HG02623 (cell line): ENCODE measurements around the gene MLF2.
"Not testable (repeated sequence)": the region's sequence is repeated elsewhere in the genome, so short reads cannot be mapped to it uniquely, and the experiment has no call there.

Source experiments
- ATAC-seq: cut with Tn5 transposase; IDR thresholded peaks from one replicate; pipeline ENCODE4 v1.9.1; 2021; ENCODE audit warnings: moderate library complexity; ENCODE audit not compliant: unreplicated experiment

The MLF2 gene

DNA sequence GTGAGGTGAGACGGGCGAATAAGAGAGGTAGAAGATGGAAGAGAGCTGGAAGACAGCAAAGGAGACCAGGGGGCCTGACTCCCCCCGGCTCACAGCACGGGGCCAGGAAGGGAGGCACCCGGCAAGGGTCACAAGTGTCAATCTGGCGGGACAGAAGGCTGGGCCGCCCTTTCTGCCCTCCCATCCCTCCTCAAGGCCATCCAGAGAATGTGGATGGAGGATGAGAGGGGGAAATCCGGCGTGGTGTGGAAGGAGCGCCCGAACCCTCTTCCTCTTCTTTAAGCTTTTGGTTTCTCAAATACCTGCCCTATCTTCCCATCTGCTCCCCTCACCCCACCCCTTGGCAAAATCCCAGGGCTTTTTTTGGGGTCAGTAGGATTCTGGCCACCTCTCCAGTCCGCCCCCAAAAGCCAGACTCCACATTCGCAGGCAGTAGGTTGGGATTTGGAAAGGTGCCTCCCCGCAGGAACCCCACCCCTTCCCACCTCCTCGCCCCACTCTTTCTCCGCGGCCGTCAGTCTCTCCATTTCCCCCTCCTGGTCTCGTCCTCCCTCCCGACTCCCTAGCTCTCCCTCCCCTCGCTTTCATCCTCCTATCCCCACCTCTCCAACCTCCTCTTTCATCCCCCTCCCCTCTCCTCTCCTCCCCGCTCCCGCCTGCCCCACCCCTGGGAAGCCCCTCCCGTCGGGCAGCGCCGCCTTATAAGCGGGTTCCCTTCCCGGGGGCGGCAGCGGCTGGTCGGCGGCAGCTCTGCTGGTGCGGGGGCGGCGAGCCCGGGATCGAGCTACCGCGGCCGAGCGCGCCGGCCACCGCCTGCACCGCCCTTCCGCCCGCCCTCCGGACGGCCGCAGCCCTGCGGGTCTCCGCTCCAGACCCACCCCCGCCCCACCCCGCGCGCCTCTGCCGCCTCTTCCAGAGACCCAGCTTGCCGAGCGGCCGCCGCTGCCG is 13.0 kb upstream of the MLF2 start, which contains the start of gene PTMS:
Gene PTMS, plus strand, starts transcription at position 730 of the 948 bp plus-strand sequence. CDS start 343 bp downstream, outside the sequence.
- peak; percentile 16 for ATAC-seq

DNA sequence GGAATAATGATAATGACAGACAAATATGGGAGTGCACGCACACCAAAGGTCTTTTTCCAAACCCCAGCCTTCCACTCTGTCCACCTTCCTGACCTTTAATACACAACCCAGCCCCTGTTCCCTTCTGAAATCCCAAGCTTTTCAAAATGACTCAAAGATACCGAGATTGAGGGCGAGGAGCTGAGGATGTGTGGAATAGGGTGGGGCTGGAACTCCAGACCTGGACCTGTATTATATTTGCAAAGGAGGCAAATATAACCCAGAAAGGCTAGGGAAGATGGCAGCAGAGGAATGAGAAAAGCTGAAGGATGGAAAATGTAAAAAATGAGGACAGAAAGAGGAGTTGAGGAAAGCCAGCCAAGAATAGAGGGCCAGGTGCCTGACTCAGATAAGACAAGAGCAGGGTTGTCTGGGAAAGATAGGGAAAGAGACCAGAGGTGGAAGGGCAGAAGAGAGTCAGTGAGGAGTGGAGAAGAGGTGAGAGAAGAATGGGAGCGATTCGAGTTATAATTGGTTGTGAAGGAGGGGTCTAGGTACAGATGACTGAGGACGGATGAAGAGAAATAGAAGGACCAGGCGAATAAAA is 12.2 kb upstream of the MLF2 start:
- no peak for ATAC-seq

DNA sequence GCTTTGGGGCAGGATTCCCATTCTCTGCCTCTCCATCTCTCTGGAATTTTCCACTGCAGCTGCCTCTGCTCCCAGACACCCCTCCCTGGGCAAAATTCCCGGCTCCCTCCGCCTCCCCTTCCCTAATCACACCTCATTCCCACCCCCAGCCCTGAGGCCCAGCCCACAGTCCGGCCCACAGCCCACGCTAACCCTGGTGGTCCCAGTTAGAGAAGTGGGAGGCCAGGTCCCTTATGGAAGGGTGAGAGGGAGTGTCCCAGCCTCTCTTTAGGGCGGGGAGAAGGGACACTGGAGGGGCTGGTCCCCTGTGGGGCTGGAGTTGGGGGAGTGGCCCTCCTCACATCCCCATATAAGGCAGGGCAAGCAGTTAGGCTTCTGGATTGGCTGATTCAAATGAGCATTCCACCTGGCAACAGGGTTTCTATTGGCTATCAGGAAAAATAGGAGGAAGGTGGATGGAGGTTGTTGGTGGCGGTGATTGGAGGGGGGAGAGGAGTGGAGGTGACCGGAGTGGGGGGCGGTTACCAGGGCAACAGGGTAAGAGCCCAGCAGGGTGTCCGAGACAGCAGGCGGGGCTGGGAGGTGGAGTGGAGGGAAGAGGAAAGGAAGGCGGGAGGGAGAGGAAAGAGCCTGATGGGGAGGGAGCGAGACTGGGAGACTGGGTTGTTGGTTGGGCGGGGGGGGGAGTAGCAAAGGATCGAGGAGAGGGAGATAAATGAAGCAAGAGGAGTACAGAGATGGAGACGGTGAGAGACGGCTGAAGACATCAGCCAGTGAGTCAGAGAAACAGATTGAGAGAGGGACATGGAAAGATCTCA is 11.3 kb upstream of the MLF2 start:
- ATAC-seq = peak; percentile 77

DNA sequence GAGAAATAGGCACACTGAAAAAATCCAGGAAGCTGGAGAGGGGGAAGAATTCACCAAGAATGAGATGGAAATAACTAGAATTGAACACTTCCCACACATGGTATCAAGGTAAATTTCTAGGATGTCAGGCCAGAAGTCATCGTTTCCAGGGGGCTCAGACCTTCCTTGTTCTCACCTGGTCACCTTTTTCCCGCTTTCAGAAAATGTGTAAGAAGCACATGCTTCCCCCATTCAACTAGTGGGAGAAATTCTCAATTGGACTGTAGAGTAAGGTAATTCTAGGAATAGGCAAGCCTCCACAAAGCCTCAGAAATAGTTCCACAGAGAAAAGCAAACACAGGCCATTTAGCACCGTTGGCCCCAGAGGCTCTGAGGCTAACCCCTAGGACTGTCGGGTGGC is 10.4 kb upstream of the MLF2 start:
- ATAC-seq = no peak

DNA sequence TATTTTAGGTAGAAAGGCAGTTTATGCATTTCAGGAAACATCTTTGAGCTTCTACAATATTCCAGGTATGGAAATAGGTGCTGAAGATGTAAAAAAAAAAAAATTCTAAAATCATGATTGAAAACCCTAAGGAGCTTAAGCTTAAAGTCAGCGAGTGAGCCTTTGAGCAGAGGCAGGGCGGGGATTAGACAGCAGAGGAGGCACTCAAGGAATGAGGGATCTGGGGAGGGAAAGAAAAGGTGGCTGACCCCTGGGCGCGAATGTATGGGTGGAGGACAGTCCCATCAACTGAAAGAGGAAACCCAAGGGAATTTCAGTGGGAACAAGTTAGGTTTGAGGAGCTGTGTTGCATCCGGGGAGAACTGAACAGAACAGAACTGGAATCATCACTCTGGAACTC is 6.8 kb upstream of the MLF2 start:
- ATAC-seq = no peak

DNA sequence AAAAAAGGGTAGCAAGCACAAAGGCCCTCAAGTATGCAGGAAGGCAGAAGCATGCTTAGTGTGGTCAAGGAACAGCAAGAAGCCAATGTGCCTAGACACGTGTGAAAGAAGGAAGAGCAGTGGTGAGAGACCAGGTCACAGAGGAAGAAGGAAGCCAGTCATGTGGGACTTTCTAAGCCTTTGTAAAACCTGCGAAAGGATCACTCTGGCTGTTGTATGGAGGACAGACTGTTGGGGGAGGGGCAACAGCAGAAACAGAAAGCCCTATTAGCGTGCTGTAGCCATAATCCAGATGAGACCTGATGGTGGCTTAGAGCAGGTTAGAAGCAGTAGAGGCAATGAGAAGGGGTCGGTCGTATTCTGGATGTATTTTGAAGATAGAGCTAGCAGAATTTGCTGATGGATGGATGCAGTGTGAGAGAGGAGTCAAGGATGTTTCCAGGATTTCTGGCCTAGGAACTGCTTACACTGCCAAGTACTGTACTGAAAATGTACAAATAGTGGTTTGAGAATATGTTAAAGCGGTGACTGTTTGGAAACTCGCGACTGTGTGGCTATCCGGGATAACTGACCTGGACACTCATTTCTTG is 5.7 kb upstream of the MLF2 start:
- ATAC-seq = no peak

DNA sequence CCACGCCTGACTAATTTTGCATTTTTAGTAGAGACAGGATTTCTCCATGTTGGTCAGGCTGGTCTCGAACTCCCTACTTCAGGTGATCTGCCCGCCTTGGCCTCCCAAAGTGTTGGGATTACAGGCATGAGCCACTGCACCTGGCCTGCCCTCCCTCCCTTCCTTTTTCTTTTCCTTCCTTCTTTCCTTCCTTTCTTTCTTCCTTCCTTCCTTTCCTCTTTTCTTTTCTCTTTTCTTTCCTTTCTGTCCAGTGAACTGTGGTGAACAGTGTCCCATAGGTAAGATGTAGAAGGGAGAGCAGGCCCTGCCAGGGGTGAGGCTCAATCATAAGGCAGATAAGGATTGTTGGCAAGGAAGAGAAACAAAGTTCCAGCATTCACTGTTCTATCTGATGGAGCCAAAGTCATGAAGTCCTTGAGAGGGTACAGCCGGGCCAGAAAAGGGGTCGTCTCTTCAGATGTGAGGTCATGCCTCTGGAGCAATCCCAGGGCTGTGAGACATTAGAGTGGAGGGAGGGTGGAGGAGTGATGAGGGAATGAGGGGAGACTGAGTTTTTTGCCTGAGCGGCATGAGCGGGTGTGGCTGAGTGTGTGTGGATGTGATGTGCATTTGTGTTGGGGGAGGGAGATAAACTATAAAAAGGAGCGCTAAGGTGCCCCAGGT is 4.2 kb upstream of the MLF2 start:
- ATAC-seq = no peak

DNA sequence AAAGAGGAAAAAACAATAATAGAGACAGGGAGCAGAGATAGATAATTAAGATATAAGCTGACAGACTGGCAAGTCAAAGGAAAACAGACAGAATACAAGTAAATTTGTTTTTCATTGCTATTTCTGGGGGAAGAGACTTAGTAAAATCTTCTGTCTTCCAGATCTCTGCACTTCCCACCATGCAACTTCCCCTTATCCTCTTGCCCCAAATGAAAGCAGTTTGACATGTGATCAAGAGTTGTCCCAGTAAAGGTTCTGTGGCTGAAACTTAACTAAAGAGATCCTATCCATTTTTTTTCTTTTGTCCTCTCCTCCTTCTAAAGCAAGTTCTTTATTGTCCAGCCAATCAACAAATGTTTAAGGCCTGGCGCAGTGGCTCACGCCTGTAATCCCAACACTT is 1.5 kb upstream of the MLF2 start:
- no peak for ATAC-seq

DNA sequence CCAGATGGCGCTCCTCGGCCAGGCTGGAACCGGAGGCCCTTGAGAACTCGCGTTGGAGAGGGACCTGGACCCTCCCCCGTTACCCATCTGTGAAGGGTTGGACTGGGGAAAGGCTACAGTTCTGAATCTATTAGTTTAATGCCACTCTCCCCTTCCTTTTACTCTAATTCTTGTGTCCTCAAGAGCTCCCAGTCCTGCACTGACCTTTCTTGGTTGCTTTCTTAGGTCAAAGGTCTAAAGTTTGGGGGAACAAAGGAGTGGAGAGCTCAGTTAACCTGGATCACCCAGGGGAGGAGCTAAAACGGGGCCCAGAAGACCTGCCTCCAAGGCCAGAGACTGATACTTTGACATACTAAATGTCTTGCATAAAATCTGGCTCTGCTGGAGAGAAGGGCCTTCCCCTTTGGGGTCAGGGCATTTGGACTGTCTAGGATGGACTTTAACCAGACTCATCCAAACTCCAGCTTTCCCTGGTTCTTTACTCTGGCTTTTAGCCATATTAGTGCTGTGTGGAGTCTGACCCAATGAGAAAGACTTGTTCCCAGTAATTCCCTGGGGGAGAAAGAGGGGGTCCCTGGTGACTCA is 923 bp upstream of the MLF2 start:
- no peak for ATAC-seq

DNA sequence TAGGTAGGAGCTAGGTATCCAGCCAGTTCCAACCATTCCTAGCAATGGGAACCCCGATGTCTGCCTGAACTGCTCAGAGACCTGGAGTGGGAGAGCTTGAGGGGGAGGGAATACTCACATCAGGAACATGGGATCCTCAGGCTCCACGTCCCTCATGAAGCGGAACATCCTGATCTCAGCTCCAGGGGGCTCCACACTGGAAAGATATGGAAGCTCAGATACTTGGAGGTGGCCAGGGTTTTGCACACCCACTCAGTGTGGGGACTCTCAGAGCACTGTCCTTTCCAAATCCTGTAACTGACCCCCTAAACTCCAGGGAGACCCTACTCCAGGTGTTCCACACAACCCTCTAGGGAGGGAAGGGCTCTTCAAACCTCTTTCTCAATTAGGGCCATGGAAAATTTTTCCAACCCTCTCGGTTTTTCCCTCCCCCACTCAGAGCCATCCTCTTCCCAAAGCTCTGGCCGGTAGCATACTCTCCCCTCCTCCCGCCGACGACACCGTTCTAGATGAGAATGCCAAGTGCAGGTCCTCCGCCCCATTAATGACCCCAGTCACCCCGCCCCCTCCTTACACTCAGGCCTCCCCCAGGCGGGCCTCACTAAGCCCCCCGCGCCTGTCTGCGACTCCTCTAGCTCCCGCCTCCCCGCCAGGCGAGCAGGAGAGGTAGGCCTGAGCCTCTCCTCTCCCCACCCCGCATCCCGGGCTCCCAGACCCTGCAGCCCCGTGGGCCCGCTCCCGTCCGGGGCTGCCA is 597 bp downstream of the MLF2 start:
- no peak for ATAC-seq

DNA sequence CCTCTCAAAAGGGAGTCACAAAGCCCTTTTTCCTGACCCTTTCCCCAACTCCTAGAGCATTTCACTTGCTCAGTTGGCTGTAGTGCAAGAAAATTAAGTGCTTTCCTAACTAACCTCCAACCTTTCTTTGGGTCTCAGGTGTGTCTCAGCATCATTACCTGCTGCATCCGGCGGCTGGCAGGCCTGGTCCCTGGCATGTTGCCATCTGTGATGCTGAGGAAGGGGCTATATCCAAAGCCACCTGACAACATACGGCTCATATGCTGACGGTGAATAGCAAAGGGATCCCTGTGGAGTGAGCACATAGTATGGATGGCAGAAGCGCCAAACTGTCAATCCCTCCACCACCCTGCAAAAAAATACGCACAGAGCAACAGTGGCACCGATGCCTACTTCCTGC is 1.2 kb downstream of the MLF2 start:
- ATAC-seq = no peak

DNA sequence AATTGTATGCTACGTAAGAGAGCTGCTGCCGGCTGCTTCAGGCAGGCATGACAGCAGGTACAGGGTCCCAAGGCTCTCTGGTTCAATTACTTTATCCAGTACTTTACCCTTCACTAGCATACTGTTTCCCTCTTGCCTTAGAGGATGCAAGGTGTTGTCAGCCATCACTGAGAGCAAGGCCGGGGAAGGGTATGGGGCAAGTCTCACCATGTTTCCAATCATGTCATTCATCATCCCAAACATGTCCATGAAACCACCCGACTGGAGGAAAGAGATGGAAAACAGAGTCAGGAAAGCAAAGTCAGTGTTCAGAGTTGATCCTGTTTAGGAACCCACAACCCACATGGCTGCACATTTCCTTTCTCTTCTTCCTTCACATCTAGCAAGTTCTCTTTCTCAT is 2.4 kb downstream of the MLF2 start:
- no peak for ATAC-seq

DNA sequence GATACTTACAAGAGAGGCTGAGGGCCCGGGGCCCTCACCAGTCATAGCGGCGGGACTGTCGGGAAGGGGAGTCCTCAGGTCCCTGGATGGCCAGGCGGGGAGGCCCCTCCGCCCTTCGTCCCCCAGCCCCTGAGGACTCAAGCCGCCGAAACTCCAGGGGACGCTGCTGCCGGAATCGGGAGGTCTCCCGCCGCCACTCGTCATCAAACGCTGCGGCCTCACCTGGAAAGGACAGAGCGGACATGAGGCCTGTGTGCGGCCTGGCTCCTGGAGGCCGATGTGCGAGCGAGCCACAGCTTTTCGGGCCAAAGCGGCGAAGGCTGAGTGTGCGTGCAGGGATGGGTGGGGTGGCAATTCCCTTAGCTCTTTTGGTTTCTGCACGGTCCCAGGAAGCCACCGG is 4.2 kb downstream of the MLF2 start:
- no peak for ATAC-seq

DNA sequence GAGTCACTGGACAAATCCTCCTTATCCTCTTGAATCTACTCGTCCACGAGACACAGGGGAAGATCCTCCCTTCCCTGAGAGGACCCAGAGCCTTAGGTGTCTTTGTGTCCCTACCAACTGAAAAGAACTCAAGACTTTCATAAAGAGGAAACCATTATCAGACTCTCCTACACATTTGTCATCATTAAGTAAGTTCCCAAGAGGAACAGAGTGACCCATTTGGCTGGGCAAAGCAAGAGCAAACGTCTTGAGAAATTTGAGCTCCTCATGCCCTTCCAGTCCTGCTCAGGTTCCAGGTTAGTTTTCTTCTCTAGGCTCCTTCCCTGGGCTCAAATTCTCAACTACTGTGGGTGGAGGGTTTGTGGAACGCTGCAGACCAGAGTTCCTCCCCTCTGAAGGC is 5.7 kb downstream of the MLF2 start:
- ATAC-seq = no peak

DNA sequence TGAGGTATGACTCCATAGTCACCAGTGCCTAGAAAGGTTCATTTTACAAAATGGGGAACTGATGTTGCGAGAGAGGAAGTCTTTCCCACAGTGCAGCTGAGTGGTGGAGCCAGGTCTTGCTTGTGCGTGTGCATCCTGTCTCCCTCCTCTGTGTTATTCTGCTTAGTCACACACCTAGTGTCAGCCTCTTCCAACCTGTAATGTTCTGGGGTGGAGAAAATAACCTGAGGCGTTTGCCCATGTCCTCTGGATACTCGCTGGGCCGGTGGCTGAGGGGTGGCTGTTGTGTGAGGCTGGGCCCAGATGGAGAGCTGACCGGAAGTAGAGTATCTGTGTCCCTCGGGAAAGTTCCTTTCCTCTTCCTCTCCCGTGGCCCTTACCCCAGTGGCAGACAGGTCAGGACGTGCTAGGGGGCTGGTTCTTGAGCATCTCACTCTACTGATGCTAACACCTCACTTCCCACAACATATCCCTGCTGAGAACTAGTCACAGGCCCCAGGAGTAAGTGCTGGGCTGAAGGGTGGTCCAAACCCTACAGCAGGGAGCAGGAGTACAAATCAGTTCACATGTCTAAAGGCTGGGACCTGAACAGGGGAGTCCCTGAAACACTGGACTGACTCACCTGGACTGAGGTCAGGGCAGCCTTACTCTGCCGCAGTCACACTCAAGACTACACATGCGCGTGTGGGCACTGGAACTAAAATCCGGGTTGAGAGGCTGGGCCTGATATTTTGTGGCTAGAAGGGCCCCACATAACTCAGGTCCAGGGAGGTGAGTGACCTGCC is 7.0 kb downstream of the MLF2 start:
- no peak for ATAC-seq

DNA sequence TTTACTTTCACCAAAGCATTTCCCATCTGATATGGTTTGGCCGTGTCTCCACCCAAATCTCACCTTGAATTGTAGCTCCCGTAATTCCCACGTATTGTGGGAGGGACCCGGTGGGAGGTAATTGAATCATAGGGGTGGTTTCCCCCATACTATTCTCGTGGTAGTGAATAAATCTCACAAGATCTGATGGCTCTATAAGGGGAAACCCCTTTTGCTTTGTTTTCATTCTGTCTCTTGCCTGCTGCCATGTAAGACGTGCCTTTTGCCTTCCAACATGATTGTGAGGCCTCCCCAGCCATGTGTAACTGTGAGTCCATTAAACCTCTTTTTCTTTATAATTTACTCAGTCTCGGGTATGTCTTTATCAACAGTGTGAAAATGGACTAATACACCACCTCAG is 9.6 kb downstream of the MLF2 start:
- ATAC-seq = not testable (repeated sequence)

DNA sequence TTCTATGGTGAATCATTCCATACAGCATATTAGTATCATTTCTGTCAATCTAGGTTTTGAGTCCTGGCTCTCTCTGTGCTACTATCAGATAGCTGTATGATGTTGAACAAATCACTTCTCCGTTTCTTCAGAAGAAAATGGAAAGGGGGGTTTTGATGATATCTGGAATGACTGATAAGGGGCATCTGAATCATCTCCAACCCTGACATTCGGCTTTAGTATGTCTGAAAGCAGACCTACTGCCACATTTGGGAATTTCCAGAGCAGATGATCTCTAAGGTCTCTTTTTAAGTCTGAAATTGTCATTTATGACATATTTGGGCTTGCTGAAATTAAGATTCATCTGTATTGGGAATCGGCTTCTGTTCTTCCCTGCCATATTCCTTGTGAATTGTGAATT is 10.1 kb downstream of the MLF2 start:
- no peak for ATAC-seq

DNA sequence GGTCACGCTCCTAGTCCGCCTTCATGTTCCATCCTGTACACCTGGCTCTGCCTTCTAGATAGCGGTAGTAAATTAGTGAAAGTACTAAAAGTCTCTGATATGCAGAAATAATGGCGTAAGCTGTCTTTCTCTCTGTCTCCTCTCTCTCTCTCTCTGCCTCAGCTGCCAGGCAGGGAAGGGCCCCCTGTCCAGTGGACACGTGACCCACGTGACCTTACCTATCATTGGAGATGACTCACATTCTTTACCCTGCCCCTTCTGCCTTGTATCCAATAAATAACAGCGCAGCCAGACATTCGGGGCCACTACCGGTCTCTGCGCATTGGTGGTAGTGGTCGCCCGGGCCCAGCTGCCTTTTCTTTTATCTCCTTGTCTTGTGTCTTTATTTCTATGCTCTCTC is 10.9 kb downstream of the MLF2 start:
- ATAC-seq = not testable (repeated sequence)

DNA sequence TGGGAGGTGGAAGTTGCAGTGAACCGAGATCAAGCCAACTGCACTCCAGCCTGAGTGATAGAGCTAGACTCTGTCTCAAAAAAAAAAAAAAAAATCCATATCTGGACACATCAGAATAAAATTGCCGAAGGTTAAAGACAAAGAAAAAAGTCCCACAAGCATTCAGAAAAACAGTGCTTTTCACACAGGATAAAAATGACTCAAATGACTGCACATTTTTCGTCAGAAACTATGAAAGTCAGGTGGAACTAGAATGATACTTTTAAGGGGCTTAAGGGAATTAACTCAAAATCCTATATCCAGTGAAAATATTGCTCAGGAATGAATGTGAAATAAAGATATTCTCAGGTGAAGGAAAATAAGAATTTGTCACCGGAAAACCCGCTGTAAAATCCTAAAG is 16.2 kb downstream of the MLF2 start:
- ATAC-seq = no peak
